GM10266 (cell line): ENCODE measurements around the gene RALGPS1.

Experiments used
- DNase-seq: peaks from one replicate; pipeline ENCODE4 v3.0.0; 2012; ENCODE audit errors: extremely low spot score
- CTCF ChIP-seq: IDR thresholded peaks from 2 replicates; pipeline ENCODE4 v1.5.1; 2012; ENCODE audit warnings: mild to moderate bottlenecking, low read depth; ENCODE audit not compliant: control insufficient read depth, insufficient read depth; ENCODE audit errors: missing control alignments

RALGPS1 gene

GRCh38 chr9:127211983-127212382, 297.4 kb downstream of the RALGPS1 start:
- TF ChIP-seq CTCF, result no peak
- DNase-seq, result no peak

- TF ChIP-seq CTCF, result no peak
- no peak for DNase-seq
Observed at GRCh38 chr9:127212453-127212852, 297.9 kb downstream of the RALGPS1 start.

- TF ChIP-seq CTCF, result no peak
- DNase-seq, result no peak
Observed at GRCh38 chr9:127213859-127214258, 299.3 kb downstream of the RALGPS1 start.

- DNase-seq, result peak; percentile 76
Observed at GRCh38 chr9:127214421-127215267, 300.1 kb downstream of the RALGPS1 start.

GRCh38 chr9:127215268-127216209, 301.0 kb downstream of the RALGPS1 start:
- DNase-seq, result no peak
- no peak for TF ChIP-seq CTCF

More at GRCh38 chr9:127214421-127215267, 300.1 kb downstream of the RALGPS1 start:
- peak; percentile 76 for TF ChIP-seq CTCF

GRCh38 chr9:127216210-127216887, 301.8 kb downstream of the RALGPS1 start:
- TF ChIP-seq CTCF, result no peak
- DNase-seq, result no peak

GRCh38 chr9:127216888-127217217, 302.3 kb downstream of the RALGPS1 start:
- no peak for DNase-seq
- TF ChIP-seq CTCF, result no peak
